Ovary (tissue), 3 donors: Measurements from ENCODE around the gene NFIC.

Experiments
- CTCF ChIP-seq, 3 donors: fragments of 450-650 bp in 2 of 3; fragments of 200-600 bp in 1 of 3; IDR thresholded peaks; one replicate each; pipeline versions ENCODE4 v1.5.1 to v1.8.0; 2016 to 2022; ENCODE audit warnings: antibody characterized with exemption in 3 of 3, mild to moderate bottlenecking in 1 of 3
- EP300 ChIP-seq: sonication (generic); formaldehyde crosslinking; IDR thresholded peaks from one replicate; pipeline ENCODE4 v1.6.1; 2017; ENCODE audit warnings: antibody characterized with exemption
- POLR2A ChIP-seq: fragments of 450-650 bp; IDR thresholded peaks from one replicate; pipeline ENCODE4 v1.6.1; 2017; ENCODE audit warnings: antibody characterized with exemption, mild to moderate bottlenecking, moderate library complexity
- donor health status: DM: no; HTN: no; CAD: no.

DNA sequence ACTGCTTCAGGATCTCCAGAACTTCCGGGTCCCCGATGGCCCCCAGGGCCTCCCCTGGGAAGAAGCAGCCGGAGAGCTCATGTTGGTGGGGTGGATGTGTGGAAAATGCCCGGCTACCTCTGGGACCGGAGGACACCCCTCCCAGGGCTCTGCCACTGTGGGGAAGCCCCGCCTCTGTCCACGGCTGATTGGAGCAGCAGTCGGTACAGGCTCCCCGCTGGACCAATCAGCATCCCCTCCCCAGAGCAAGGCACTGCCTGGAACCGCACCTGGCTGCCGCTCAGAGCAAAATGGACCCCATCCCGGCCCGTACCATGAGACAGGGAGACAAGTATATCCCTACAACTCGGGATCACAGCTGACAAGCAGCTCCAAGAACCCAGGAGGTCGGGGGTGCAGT lies 127.7 kb downstream of the NFIC start:
- no peak for TF ChIP-seq CTCF (IDR thresholded peaks at IDR 0.05)
- TF ChIP-seq POLR2A: no peak
- TF ChIP-seq EP300: no peak
